ENCODE data around the gene VANGL1.

VANGL1 gene

DNA sequence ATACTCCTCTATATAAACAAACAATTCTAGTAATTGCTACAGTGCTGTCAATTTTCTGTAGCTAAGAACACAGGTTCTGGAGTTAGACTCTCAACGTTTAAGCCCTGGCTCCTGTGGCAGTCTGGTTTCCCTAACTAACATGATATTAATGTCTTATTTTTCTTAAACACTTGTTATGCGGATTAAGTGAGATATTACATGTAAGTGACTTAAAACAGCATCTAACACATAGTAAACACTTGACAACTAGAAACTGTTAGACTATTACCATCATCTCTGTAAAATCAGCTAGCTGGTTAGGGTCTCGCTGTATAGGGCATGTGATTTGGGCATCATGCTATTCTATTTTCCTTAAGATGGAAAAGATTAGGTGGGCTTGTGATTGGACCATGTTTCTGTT is 2.3 kb downstream of the VANGL1 start:
- DNase-seq: no peak

DNA sequence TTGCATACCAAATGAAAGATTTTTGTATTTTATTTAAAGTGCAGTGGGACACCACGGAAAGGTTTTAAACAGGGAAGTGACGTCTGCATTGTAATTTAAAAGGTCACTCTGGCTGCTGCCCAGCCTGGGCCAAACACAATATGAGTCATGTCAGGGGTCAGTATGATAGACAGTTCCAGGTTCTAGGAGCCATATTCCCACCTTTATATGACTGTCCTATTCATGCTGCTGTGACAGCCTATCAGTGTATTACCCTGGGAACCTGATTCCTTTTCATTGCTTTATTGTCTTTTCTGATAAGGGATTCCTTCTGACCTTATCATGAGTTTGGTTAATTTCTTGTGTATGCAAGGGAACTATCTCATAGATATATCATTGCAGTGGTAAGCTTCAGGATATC is 5.3 kb downstream of the VANGL1 start:
- no peak for DNase-seq

DNA sequence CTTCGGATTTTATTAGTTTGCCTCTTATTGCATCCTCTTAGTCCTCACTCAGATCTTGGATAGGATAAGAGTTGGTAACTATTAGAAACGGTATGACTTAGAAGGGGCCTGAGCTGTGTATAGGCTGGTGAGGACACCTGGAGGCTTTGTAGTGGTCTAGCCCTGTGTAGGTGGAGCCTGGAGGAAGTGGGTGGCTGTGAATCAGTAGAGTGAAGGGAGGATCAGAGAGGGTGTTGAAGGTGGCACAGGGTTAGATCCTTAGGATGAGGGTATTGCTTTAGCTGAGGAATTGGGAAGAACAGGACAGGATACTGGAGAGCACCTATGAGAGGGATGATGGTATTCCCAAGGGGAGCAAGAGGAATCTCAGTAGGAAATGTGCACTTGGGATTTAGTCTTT is 5.7 kb downstream of the VANGL1 start:
- peak; percentile 24 for DNase-seq

DNA sequence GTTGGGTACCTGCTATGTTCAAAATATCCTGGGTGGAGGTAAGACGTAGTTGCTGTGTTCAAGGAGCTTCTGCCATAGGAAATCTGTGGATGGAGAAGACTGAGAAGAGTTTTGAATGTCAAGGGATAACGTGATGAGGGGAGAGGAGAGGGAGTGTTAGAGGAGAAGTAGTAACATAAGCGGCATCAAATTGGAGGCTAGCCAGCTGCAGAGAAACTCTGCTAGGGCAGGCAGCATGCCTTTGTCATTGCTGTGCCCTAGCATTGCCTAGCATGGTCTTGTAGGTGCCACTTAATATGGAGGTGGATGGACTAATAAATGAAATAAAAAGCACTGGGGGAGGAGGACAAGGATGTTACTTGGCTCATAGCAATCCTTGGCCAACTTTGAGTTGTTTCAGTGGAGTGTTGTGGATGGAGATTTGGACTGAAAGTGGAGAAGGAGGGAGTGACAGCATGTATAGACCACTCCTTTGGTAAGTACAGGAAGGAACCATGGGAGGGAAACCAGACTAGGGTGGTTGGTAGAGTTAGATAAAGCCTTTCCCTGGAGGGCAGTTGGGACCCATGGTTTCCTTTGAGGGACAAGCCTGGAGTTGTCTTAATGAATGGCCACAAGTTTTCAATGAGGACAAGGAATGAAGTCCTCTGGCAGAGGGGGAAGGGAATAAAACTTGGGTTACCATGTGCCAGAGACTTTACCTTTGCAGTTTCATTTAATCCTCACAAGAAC is 6.3 kb downstream of the VANGL1 start:
- DNase-seq: no peak

DNA sequence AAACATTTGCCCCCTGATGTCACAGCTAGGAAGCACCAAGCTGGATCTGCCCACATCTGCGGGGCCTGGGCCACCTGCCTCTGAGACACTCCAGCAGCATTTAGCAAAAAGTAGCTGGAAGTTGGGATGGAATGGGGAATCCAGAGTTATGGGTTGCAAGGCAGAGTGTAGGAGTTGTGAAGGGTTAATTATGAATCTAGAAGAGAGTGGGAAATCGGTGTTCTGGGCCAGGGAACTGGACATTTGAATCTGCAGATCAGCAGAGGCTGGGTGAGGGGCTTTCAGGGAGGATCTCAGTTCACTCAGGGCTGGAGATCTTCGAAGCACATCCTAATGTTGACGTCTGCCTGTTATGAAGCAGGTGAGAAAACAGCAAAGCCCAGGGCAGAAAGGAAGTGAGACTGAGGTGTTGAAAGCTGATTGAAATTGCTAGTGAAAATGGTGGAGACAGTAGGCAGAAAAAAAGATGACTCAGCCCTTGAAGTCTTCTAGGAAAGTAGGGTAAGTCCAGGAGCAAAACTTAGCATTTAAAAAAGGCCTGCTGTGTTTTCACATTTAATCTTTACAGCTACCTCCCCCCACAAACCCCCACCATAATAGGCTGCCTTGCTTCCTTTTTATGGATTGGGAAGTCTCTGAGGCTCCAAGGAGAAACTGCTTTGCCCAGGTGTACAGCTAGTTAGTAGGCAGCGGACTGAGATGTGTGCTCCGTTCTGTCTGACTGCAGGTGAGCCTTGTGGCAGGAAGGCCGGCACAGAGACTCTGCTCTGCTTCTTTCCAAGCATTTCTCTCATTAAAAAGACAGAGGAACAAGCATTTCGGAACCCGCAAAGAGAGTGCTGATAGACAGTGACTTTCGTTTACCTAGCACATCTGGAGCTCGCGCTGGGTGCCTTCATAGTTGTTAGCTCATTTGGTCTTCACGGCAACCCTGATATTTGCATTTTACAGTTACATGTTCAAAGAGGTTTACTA is 7.2 kb downstream of the VANGL1 start:
- peak; percentile 27 for DNase-seq

DNA sequence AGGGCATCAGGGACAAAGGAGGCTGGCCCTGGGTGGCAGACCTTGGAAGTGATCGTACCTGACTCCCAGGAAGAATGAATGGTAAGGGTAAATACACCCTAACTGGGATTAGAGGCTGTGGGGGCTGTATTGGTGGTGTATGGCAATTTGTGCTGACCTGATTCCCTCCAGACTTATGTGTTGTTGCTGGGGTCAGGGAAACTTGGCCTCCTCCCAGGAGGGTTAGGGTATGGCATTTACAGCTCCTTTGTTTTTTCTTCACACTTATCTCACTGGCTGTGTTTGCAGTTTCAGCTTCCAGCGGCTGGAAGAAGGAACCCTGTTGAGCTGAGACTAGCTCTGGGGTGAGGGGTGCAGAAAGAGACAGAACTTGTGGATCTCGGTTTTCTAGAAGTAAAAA is 8.2 kb downstream of the VANGL1 start:
- DNase-seq: no peak

DNA sequence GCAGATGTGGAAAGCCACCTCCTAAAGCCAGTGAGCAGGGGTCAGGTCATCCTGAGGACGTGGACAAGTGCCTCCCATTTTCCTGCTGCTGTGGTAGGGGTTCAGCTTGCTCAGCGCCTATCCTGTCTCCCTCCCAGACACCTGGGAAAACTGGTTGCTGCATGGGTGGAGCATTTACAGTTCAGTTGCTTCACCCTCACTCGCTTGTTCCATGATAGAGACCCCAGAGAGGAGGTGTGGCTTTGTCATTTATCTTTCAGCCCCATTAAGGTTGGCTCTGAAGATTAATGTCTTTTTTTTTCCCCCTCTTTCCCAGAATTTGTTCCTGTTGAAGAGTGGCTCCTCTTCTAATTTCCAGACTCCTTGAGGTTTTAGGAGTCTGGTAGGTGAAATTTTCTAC is 9.2 kb downstream of the VANGL1 start:
- DNase-seq: no peak

DNA sequence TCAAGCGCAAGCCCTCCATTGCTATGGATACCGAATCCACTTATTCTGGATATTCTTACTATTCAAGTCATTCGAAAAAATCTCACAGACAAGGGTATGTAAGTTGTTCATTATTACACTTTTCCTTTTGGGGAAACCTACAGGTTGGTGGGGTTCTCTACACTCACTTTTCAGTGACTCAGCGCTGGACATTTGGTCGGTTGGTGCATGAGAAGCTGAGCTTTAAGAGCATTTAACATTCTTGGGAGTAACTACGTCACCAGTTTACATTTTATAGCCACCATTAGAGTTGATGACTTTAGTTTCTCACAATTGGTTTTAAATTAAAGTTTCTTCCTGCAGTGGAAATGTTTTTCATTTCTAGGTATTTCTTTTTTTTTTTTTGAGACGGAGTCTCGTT is 9.6 kb downstream of the VANGL1 start:
- DNase-seq: no peak

DNA sequence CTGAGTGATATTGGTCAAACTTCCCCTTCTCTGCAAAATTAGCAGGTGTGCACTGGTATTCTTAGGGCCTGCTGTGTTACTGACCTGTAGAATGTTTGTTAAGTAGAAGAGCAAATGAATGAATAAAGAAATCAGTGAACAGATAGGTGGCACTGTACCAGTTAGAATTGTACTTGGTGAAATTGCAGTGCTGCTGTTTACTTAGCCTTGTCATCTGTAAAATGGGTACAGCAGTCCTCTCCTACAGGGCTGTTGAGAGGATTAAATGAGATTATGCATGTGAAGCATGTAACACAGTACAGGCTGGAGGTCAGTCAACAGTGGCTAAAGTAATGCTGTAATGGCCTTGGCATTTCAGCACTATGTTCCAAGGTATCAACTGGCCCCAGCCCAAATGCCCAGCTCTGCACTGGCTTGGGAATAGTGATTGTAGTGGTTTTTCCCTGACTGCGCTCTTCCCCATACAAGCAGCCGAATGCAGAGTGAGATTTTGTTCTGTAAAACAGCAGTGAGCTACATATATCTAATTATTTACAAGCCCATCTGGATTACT is 10.5 kb downstream of the VANGL1 start:
- no peak for DNase-seq

DNA sequence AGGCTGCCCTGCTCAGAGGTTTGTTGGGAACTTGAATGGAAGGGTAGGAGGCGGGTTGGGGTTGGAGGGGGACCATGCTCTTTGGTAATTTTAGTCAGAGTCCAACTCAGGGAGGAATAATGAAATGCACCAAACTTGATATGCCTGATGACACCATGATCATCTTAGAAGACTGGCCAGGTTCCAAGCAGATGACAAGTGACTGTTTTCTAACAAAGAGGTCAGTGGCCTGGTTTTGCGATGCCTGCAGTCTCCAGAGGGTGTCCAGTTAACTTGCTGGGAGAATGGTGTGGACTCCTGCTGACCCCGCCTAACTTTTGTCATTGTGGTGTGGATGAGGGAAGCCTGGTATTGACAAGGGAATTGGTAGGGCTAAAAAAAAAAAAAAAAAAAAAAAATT is 12.4 kb downstream of the VANGL1 start:
- no peak for DNase-seq

DNA sequence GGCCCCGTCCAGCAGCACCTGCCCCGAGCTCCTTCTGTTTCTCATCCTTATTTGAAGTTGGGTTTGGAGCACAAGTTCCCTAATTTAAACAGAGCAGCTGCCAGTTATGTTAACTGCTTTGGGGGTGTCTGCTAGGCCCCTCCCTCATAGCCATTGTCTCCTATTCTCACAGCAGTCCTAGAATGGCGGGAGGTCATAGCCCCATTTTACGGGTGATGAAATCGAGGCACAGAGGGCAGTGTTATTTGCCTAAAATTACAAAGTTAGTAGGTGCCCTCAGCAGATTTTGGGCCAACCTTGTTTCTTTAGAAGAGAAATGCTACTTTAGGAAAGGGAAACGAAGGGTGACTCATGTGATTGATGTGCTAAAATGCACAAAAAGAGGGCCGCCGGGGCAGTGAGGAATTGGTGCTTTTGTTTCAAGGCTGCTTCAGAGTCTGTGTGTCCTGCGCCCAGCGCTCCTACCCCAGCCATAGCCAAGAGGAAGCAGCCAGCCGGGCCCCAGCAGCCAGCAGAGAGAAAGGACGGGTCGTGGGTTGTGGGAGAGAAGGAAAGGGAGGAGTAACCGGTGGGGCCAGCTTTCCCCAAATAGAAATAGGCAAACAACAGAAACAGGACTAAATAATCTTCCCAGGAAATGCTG is 13.0 kb downstream of the VANGL1 start:
- no peak for DNase-seq

DNA sequence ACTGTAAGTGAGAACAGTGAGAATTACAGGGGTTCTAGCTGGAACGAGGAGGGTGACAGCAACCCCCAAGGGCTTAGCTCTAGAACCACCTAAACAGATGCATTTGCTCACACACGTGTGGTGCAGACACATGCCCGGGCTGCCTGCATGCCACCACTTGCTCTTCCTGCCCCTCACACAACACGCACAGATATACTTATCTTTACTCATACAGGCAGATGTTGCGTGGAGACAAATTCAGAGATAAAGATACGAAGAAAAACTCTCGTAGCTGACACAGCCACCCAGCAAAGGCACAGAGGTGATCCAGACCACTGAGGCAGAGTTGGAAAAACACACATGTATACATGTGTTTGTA is 13.5 kb downstream of the VANGL1 start:
- no peak for DNase-seq

DNA sequence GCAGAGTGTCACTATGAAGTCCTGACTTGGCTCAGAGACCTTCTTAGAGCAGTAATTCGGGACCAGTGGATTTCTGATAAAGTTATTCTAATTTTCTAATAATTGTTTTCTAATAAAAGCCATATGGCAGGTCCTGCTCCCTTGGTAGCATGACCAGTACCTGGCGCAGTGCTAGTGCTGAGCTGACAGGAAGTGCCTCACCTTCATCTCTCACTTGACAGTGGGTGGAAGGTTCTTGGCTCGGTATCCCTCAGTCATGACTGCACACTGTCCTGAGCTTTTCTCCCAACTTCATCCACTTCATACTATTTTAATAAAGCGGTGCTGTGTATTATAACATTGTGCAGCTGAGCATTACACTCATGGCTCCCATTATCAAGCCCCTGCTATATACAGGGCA is 14.1 kb downstream of the VANGL1 start:
- DNase-seq: no peak

DNA sequence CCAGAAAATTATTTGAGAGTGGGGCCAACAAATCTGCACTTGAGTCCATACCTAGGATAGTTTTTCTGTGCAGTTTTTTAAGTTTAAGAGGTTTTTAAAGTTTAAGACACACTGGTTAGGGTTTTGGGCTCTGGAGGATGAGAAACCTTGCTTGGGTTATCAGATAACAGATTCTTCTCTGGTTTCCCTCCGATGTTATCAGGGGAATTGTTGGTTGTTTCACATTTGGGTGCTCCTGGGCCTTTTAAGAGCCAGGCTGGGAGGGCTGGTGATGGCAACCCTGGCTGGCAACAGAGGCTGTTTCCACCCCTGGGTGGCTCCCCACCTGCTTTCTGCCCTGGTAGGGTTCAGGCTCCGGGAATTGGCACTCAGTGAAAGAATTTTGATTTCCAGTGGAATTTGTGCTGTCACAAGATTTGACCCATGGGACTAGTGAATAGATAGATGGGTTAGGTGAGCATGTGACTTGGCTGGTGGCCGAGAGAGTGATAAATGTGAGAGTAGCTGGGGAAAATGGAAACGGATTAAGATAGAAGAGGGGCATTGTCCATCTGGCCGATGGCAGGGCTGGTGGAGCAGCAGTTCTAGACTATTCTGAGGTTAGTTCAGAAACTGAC is 14.8 kb downstream of the VANGL1 start:
- no peak for DNase-seq

DNA sequence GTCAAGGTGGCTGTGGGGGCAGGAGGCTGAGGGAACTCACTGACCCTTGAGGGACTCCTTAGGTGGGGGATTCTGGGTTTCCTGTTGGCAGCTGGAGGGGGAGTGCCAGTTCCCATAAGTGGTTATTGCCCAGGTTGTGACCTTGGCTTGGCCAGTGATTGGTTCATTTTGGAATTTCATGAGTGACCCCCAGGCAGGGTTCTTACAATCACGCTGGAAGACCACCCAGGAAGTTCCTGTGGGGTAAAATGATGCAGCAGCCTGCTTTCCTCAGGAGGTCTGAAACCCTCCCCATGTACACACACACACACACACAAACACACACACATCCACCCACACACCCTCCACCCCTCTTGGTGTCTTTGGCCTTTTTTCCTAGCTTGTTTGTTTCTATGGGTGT is 16.9 kb downstream of the VANGL1 start:
- DNase-seq: no peak

DNA sequence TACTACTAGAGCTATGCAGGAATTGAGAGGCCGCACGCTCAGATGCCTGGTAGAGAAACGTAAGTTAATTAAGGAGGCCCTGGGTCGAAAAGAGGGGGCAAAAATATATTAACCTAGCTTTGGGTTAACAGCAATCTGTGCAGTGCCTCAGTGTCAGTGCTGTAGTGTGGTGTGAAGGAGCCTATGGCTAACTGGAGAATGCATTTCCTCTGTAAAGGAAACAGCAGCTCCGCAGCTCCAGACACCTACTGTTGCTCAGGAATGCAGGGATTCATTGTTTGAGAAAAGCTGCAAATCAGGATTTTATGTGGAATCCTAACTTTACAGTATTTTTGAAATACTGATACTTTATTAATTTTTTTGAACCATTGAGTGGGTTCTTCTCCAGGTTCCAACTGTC is 18.4 kb downstream of the VANGL1 start:
- DNase-seq: no peak

DNA sequence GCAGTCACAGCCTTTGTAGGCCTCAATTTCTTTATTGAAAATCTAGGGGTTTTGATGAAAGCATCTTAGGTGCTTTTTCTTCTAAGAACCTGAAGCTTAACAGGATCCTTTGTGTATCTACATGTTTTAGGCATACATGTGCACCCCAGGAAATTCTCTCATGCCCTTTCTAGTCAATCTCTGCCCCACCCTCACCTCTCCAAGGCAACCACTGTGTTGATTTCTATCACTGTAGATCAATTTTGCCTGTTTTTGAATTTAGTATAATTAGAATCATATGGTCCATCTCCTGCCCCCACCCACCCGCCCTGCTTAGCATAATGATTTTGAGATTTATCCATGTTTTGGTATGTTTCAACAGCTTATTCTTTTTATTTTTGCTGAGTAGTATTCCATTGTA is 19.4 kb downstream of the VANGL1 start:
- DNase-seq: no peak

DNA sequence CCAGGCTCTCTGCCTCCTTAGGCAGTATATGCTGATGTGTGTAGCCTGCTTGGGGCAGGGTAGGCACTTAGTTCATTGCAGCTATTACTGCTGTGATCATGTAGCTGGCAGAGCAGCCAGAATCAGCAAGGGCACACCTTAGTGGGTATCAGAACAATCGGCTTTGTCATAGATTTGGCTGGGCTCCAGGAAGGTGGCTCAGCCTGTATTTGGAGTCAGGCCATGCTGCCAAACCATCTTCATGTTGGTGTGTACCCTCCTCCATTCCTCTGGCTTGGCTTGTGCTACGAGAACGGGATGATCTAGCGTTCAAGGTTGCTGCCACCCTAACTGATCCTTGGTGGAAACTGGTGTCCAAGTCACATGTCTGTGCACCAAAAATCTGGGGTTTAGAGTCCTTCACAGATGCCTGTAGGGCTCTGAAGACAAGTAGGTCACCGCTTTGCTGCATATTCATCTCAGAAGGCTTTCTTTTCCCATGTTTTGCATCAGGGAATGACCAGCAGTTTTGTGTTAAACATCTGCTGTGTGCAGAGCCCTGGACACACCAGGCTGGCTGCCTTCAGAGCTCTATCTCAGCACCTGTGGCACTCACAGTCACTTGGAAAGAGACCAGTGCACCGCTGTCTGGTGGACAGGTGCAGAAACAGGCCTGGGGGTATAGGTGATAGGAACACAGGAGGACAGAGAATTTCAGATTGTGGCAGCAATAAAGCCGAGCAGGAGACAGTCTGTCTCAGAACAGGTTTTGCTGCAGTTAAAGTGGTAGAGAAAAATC is 23.7 kb downstream of the VANGL1 start:
- DNase-seq: no peak

DNA sequence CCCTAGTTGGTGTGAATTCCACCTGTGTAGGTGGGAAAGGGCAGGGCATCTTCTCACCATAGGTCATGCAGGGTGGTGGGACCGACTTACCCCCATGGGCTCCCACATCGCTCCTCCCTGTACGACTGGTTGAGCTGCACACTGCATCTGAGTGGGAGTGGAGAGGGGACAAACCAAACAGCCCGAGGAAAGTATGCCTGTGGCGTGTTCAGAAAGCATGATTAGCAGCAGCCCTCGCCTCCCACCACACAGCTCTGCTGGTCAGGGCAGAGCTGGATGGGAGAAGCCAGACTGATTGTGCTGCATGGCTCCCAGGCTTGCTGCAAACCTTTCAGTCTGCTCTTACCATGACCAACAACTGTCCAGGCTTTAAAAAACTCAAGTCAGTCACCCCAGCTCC is 24.4 kb downstream of the VANGL1 start:
- no peak for DNase-seq

DNA sequence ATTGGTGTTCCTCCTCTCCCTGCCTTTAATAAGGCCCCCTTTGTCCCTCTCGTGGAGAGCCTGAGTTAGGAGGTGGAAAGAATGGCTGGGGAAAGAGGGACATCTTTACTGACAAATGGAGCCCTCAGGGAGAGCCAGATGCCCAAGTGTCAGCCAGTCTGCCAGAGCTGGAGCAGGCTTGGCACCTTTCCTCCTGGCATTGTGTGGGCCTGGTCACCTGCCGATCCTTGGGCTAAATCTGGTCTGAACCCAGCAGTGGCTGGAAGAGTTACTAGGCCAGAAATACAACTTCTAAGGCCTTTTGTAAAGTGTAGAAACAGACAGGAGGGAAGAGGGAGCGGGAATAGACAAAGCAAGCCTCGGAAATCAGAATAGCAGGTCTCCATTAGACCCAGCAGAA is 24.9 kb downstream of the VANGL1 start:
- DNase-seq: no peak

DNA sequence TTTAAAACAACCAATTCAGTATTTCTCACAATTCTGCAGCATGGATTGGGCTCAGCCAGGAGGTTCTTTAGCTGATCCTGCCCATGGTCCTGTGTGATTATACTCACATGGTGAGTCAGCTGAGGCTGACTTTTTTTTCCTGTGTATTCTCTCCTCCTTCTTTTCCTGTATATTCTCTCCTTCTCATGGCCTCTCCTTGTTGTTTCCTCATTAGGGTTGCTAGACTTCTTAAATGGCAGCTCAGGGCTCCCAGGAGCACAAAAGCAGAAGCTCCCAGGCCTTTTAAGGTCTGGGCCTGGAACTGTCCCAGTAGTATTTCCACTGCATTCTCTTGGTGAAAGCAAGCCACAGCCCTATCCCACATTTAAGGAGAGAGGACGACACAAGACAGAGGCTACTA is 26.8 kb downstream of the VANGL1 start:
- DNase-seq: no peak

DNA sequence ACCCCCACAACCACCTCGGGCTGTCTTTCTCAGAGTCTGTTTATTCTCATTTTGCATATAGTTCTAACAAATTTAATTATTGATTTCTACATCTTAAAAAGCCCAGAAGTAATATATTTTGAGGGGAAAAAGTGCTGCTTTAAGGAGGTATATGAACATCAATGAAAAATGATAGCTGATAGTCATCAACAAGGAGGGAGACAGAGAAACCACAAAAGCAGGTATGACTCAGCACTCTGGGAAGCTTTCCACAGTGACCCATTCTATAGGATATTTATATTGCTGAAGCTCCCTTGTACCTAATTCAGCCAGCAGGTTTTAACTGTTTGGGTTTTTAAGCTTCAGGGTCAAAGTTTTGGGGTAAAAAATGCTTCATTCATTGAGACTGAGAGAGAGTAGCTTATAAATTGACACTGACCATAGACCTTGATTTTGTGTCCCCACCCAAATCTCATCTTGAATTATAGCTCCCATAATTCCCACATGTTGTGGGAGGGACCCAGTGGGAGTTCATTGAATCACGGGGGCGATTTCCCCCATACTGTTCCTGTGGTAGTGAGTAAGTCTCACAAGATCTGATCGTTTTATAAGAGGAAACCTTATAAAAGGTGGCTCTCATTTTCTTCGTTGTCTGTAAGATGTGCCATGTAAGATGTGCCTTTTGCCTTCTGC is 27.4 kb downstream of the VANGL1 start:
- no peak for DNase-seq
